Melanocyte of skin (primary cell): ENCODE measurements around the gene C1orf232. TPM values are rescaled to one million over a fixed set of nuclear protein-coding genes. Genes with fewer than 3 reads are reported as not detected.

Experiments used
- total RNA-seq, 2 donors: library from RNA; depleted of rRNA; stranded (reverse); fragments of >200 nt; gene quantifications; 2 replicates each; pipeline ENCODE4 v1.2.3, GENCODE V29; 2012

The C1orf232 gene
- not detected for total RNA-seq

GRCh38 chr1:26168410-26169197 is at the start of gene C1orf232:
TSS of gene C1orf232 (minus strand) at chr1:26168963. CDS start at chr1:26168499, 464 bp downstream.

GRCh38 chr1:26190373-26190987 is 21.7 kb upstream of the C1orf232 start, which contains the start of gene CATSPER4:
TSS of gene CATSPER4 (plus strand) at chr1:26190602. CDS start at chr1:26190628, 26 bp downstream.

GRCh38 chr1:26177182-26177684 is 8.5 kb upstream of the C1orf232 start, which contains the start of gene CNKSR1:
TSS of gene CNKSR1 (plus strand) at chr1:26177491. CDS start at chr1:26177548, 57 bp downstream.

GRCh38 chr1:26171084-26172072 is 2.6 kb upstream of the C1orf232 start, which contains the start of gene ZNF593OS:
TSS of gene ZNF593OS (minus strand) at chr1:26171832. CDS start at chr1:26171661, 171 bp downstream.

GRCh38 chr1:26169669-26170471 is 1.1 kb upstream of the C1orf232 start, which contains the start of gene ZNF593:
TSS of gene ZNF593 (plus strand) at chr1:26169908. CDS start at chr1:26169984, 76 bp downstream.

GRCh38 chr1:26158908-26159742 is 9.6 kb downstream of the C1orf232 start, which contains the start of gene FAM110D:
TSS of gene FAM110D (plus strand) at chr1:26159079. CDS start at chr1:26161292, 2,213 bp downstream.

Other genes starting within 250 kb of the C1orf232 start
- 10 to 100 TPM; 12.3 to 18.2 TPM for gene PAFAH2, start 170.9 kb downstream of the C1orf232 start, total RNA-seq
- 1 to 10 TPM; 3.4 to 8.0 TPM for gene EXTL1, start 147.2 kb downstream of the C1orf232 start, total RNA-seq
- gene SLC30A2, start 122.8 kb downstream of the C1orf232 start, total RNA-seq = under 1 TPM; under 0.01 to 0.33 TPM
- 100 to 1,000 TPM in 1 of 2 donors, 10 to 100 TPM in 1; 86.0 to 104 TPM for gene TRIM63, start 101.3 kb downstream of the C1orf232 start, total RNA-seq
- gene PDIK1L, start 57.1 kb downstream of the C1orf232 start, total RNA-seq = 1 to 10 TPM; 6.5 to 7.7 TPM
- gene FAM110D, start 9.9 kb downstream of the C1orf232 start, total RNA-seq = not detected
- gene ZNF593, start 945 bp upstream of the C1orf232 start, total RNA-seq = 10 to 100 TPM; 20.6 to 44.0 TPM
- not detected for gene ZNF593OS, start 2.9 kb upstream of the C1orf232 start, total RNA-seq
- gene CNKSR1, start 8.5 kb upstream of the C1orf232 start, total RNA-seq = under 1 TPM; 0.33 to 0.34 TPM
- not detected for gene CATSPER4, start 21.6 kb upstream of the C1orf232 start, total RNA-seq
- gene CEP85, start 65.2 kb upstream of the C1orf232 start, total RNA-seq = 10 to 100 TPM in 1 of 2 donors, 1 to 10 TPM in 1; 10.0 to 22.3 TPM
- 10 to 100 TPM; 11.7 to 15.7 TPM for gene SH3BGRL3, start 111.1 kb upstream of the C1orf232 start, total RNA-seq
- gene UBXN11, start 137.7 kb upstream of the C1orf232 start, total RNA-seq = 1 to 10 TPM; 6.0 to 9.3 TPM
- not detected for gene CD52, start 149.0 kb upstream of the C1orf232 start, total RNA-seq
- not detected for gene CRYBG2, start 185.2 kb upstream of the C1orf232 start, total RNA-seq
- gene ZNF683, start 203.8 kb upstream of the C1orf232 start, total RNA-seq = not detected
- gene LIN28A, start 241.9 kb upstream of the C1orf232 start, total RNA-seq = not detected